Measurements from ENCODE around the gene TRRAP. TPM values are rescaled to one million over a fixed set of nuclear protein-coding genes. Genes with fewer than 3 reads are reported as not detected.

TRRAP gene
- polyA plus RNA-seq, 2 of the 4 experiments (the other 2 are of a cell fraction) = 12.2 to 22.1 TPM

GRCh38 chr7:99054781-99055180 lies 176.4 kb downstream of the TRRAP start:
- Histone ChIP-seq H3K4me3 (no peak overlapping the region), H3K9me3 (no peaks in the 10 kb centered on the region), H3K4me2 (no peak overlapping the region), H3K4me1 (peaks cover 19% of the 10 kb centered on the region), H3K27ac (no peak overlapping the region)
- ChIA-PET CTCF (interaction anchor here (1.4 to 1.6 kb wide), 2 partner anchors 15 to 258 kb away, joined by 4 read pairs; no protein-coding TSS in a partner anchor), POLR2A (no interaction called here)
- 91% methylated on average over 9 of the region's 9 CpGs for WGBS (ENCODE audit: missing lambda C conversion rate)
- ATAC-seq (no peak), DNase-seq (ENCODE audit: low read depth in 1 of 2, low spot score in 1 of 2) (no peak), FAIRE-seq (no peak)
- no peak for TF ChIP-seq BHLHE40 (IDR thresholded peaks at IDR 0.05; ENCODE audit: low read depth, low read length)
- TF ChIP-seq JUNB (IDR thresholded peaks at IDR 0.05) = no peak
- TF ChIP-seq NFE2L2 (conservative IDR thresholded peaks at IDR 0.05; ENCODE audit: low read length) = no peak
- no peak for TF ChIP-seq HOXB5 (CRISPR knock-in tag; IDR thresholded peaks at IDR 0.05)
- no peak for TF ChIP-seq NPAS2 (CRISPR knock-in tag; IDR thresholded peaks at IDR 0.05; ENCODE audit: borderline replicate concordance)
- no peak for TF ChIP-seq CEBPB (IDR thresholded peaks at IDR 0.05)
- TF ChIP-seq ATOH8 (CRISPR knock-in tag; IDR thresholded peaks at IDR 0.05; ENCODE audit: low read depth) = no peak
- TF ChIP-seq FOSL2 (IDR thresholded peaks at IDR 0.05) = no peak
- no peak for TF ChIP-seq FOSL2 (CRISPR knock-in tag; IDR thresholded peaks at IDR 0.05)
- TF ChIP-seq CBX8 (IDR thresholded peaks at IDR 0.05) = no peak
- no peak for TF ChIP-seq RNF2 (IDR thresholded peaks at IDR 0.05; ENCODE audit: borderline replicate concordance, low read depth)
- no peak for TF ChIP-seq POLR2A (IDR thresholded peaks at IDR 0.05; ENCODE audit: low read length)

GRCh38 chr7:99061001-99061776 lies 182.9 kb downstream of the TRRAP start:
- FAIRE-seq (no peak), ATAC-seq (no peak), DNase-seq (ENCODE audit: low read depth in 1 of 2, low spot score in 1 of 2) (no peak)
- no peak overlapping the region for H3K27ac ChIP-seq
- no peaks in the 10 kb centered on the region for H3K9me3 ChIP-seq
- WGBS (ENCODE audit: missing lambda C conversion rate) = 79% methylated on average over 6 of the region's 6 CpGs
- TF ChIP-seq CHD2 (IDR thresholded peaks at IDR 0.05; ENCODE audit: low read length, partially characterized antibody) (no peak), HMGXB4 (CRISPR knock-in tag; IDR thresholded peaks at IDR 0.05; ENCODE audit: borderline replicate concordance) (no peak), NR3C1 (IDR thresholded peaks at IDR 0.05) (no peak), EHMT2 (IDR thresholded peaks at IDR 0.05; ENCODE audit: low read depth) (no peak), TP53 (CRISPR knock-in tag; IDR thresholded peaks at IDR 0.05) (no peak), RCOR1 (IDR thresholded peaks at IDR 0.05; ENCODE audit: low read depth, low read length) (no peak), PHF8 (IDR thresholded peaks at IDR 0.05; ENCODE audit: borderline replicate concordance, low read depth) (no peak), CHD4 (IDR thresholded peaks at IDR 0.05; ENCODE audit: borderline replicate concordance) (no peak), RNF2 (IDR thresholded peaks at IDR 0.05; ENCODE audit: borderline replicate concordance, low read depth) (no peak), PBX3 (IDR thresholded peaks at IDR 0.05) (no peak), FOSB (CRISPR knock-in tag; IDR thresholded peaks at IDR 0.05) (no peak), REST (IDR thresholded peaks at IDR 0.05) (no peak), CTCF (IDR thresholded peaks at IDR 0.05) (no peak), POLR2A (IDR thresholded peaks at IDR 0.05; ENCODE audit: low read length) (no peak), RAD21 (conservative IDR thresholded peaks at IDR 0.05 in 1 of 2, IDR thresholded peaks at IDR 0.05 in 1 of 2) (no peak), GATA3 (IDR thresholded peaks at IDR 0.05; ENCODE audit: borderline replicate concordance) (no peak)
- no peaks in the 10 kb centered on the region for H3K4me1 ChIP-seq
- no peak overlapping the region for H3K4me3 ChIP-seq
- ChIA-PET CTCF (interaction anchor here (0.7 to 2.8 kb wide), 6 partner anchors 14 to 305 kb away, joined by 3 to 11 read pairs (median 3); no protein-coding TSS in a partner anchor), POLR2A (no interaction called here)
- no peak overlapping the region for H3K4me2 ChIP-seq
